Immature natural killer cell (primary cell): Measurements from ENCODE around the gene GPRC5B. TPM values are rescaled to one million over a fixed set of nuclear protein-coding genes. Genes with fewer than 3 reads are reported as not detected.

Experiments
- DNase-seq, 3 donors: peaks; one replicate each; pipeline ENCODE4 v3.0.0; 2022; ENCODE audit warnings: mixed read lengths in 1 of 3
- H3K27ac Mint-ChIP-seq, 6 donors: one replicate each; pipeline ENCODE4 v1.8.0; 2020; ENCODE audit warnings: mixed read lengths in 6 of 6, mild to moderate bottlenecking in 5 of 6, inconsistent platforms in 4 of 6, moderate library complexity in 3 of 6
- H3K27me3 Mint-ChIP-seq, 3 donors: one replicate each; pipeline ENCODE4 v1.8.0; 2020 to 2021; ENCODE audit warnings: low read depth in 3 of 3, mild to moderate bottlenecking in 3 of 3, mixed read lengths in 3 of 3, moderate library complexity in 3 of 3, inconsistent platforms in 1 of 3
- H3K36me3 Mint-ChIP-seq, 3 donors: one replicate each; pipeline ENCODE4 v1.8.0; 2020; ENCODE audit warnings: mixed read lengths in 3 of 3, inconsistent platforms in 2 of 3, mild to moderate bottlenecking in 2 of 3
- H3K4me1 Mint-ChIP-seq, 2 donors: one replicate each; pipeline ENCODE4 v1.8.0; 2020; ENCODE audit warnings: inconsistent platforms in 2 of 2, mild to moderate bottlenecking in 2 of 2, mixed read lengths in 2 of 2, moderate library complexity in 1 of 2
- H3K4me3 Mint-ChIP-seq, 5 donors: one replicate each; pipeline ENCODE4 v1.8.0; 2020; ENCODE audit warnings: mild to moderate bottlenecking in 5 of 5, mixed read lengths in 5 of 5, inconsistent platforms in 3 of 5, moderate library complexity in 3 of 5
- H3K9me3 Mint-ChIP-seq, 6 donors: one replicate each; pipeline ENCODE4 v1.8.0; 2020; ENCODE audit warnings: mild to moderate bottlenecking in 6 of 6, mixed read lengths in 6 of 6, inconsistent platforms in 4 of 6, moderate library complexity in 3 of 6
- polyA plus RNA-seq, 3 donors: library from polyadenylated mRNA; unstranded; fragments of 300-500 nt; fragmentation: Illumina TruSeq; gene quantifications; one replicate each; pipeline ENCODE4 v1.2.3, GENCODE V29; 2021

Gene GPRC5B
- polyA plus RNA-seq, 3 donors from 2014 or later: not detected

GRCh38 chr16:19886073-19886941, 1.7 kb upstream of the GPRC5B start:
- peaks cover 12 to 24% (median 14%) of the 10 kb centered on the region in 3 donors for H3K27me3 Mint-ChIP-seq
- H3K9me3 Mint-ChIP-seq: peaks cover 0 to 2% (median 0%) of the 10 kb centered on the region in 6 donors
- no peak overlapping the region for H3K27ac Mint-ChIP-seq
- H3K36me3 Mint-ChIP-seq: no peaks in the 10 kb centered on the region
- peak overlapping the region; percentile 41 to 78 (median 72) for H3K4me3 Mint-ChIP-seq
- peak; percentile 34 to 53 (median 46) for DNase-seq
- peaks cover 16% of the 10 kb centered on the region in 2 donors for H3K4me1 Mint-ChIP-seq

- H3K9me3 Mint-ChIP-seq: peaks cover 0 to 2% (median 0%) of the 10 kb centered on the region in 6 donors
- H3K27ac Mint-ChIP-seq: no peak overlapping the region
- no peaks in the 10 kb centered on the region for H3K36me3 Mint-ChIP-seq
- H3K27me3 Mint-ChIP-seq: peaks cover 12 to 24% (median 14%) of the 10 kb centered on the region in 3 donors
- H3K4me1 Mint-ChIP-seq: peaks cover 16% of the 10 kb centered on the region in 2 donors
- peak overlapping the region; percentile 69 to 76 (median 74) for H3K4me3 Mint-ChIP-seq
- DNase-seq: no peak
These were observed 914 bp upstream of the GPRC5B start for GRCh38 chr16:19885451-19886072.

GRCh38 chr16:19883966-19884485, 622 bp downstream of the GPRC5B start:
- H3K4me3 Mint-ChIP-seq: peak overlapping the region in 3 of 5 donors; percentile 26 to 64 (median 30)
- DNase-seq: no peak
- peaks cover 0 to 2% (median 0%) of the 10 kb centered on the region in 6 donors for H3K9me3 Mint-ChIP-seq
- no peak overlapping the region for H3K27ac Mint-ChIP-seq
- H3K4me1 Mint-ChIP-seq: peaks cover 16% of the 10 kb centered on the region in 2 donors
- no peaks in the 10 kb centered on the region for H3K36me3 Mint-ChIP-seq
- peaks cover 12 to 23% (median 12%) of the 10 kb centered on the region in 3 donors for H3K27me3 Mint-ChIP-seq

- H3K36me3 Mint-ChIP-seq: no peaks in the 10 kb centered on the region
- no peak overlapping the region for H3K27ac Mint-ChIP-seq
- H3K4me3 Mint-ChIP-seq: peak overlapping the region in 2 of 5 donors; percentile 1 to 8
- peaks cover 16% of the 10 kb centered on the region in 2 donors for H3K4me1 Mint-ChIP-seq
- H3K9me3 Mint-ChIP-seq: peaks cover 0 to 2% (median 0%) of the 10 kb centered on the region in 6 donors
- peaks cover 12 to 22% (median 12%) of the 10 kb centered on the region in 3 donors for H3K27me3 Mint-ChIP-seq
- no peak for DNase-seq
These were observed 1.2 kb downstream of the GPRC5B start for GRCh38 chr16:19883296-19883965.

- Mint-ChIP-seq H3K27ac (no peak overlapping the region), H3K9me3 (peaks cover 0 to 2% (median 0%) of the 10 kb centered on the region in 6 donors), H3K27me3 (peaks cover 12 to 22% (median 12%) of the 10 kb centered on the region in 3 donors), H3K4me3 (peak overlapping the region in 3 of 5 donors; percentile 7 to 39 (median 30)), H3K36me3 (no peaks in the 10 kb centered on the region), H3K4me1 (peaks cover 16% of the 10 kb centered on the region in 2 donors)
- DNase-seq: no peak
These were observed 2.0 kb downstream of the GPRC5B start for GRCh38 chr16:19882646-19883045.

GRCh38 chr16:19882186-19882585, 2.5 kb downstream of the GPRC5B start:
- peaks cover 12 to 22% (median 15%) of the 10 kb centered on the region in 3 donors for H3K27me3 Mint-ChIP-seq
- H3K36me3 Mint-ChIP-seq: no peaks in the 10 kb centered on the region
- no peak overlapping the region for H3K27ac Mint-ChIP-seq
- DNase-seq: no peak
- H3K4me1 Mint-ChIP-seq: peaks cover 16% of the 10 kb centered on the region in 2 donors
- H3K9me3 Mint-ChIP-seq: peaks cover 0 to 2% (median 0%) of the 10 kb centered on the region in 6 donors
- no peak overlapping the region for H3K4me3 Mint-ChIP-seq

GRCh38 chr16:19881783-19882182, 2.9 kb downstream of the GPRC5B start:
- H3K36me3 Mint-ChIP-seq: no peaks in the 10 kb centered on the region
- DNase-seq: no peak
- peaks cover 12 to 22% (median 15%) of the 10 kb centered on the region in 3 donors for H3K27me3 Mint-ChIP-seq
- peaks cover 0 to 2% (median 0%) of the 10 kb centered on the region in 6 donors for H3K9me3 Mint-ChIP-seq
- H3K27ac Mint-ChIP-seq: no peak overlapping the region
- H3K4me1 Mint-ChIP-seq: peaks cover 16% of the 10 kb centered on the region in 2 donors
- no peak overlapping the region for H3K4me3 Mint-ChIP-seq

GRCh38 chr16:19881028-19881427, 3.6 kb downstream of the GPRC5B start:
- Mint-ChIP-seq H3K9me3 (peaks cover 0 to 2% (median 0%) of the 10 kb centered on the region in 6 donors), H3K27me3 (peaks cover 12 to 19% (median 12%) of the 10 kb centered on the region in 3 donors)

GRCh38 chr16:19879241-19879792, 5.3 kb downstream of the GPRC5B start:
- no peaks in the 10 kb centered on the region for H3K9me3 Mint-ChIP-seq
- H3K36me3 Mint-ChIP-seq: no peaks in the 10 kb centered on the region
- no peaks in the 10 kb centered on the region for H3K4me1 Mint-ChIP-seq
- no peak overlapping the region for H3K27ac Mint-ChIP-seq
- no peak for DNase-seq
- H3K4me3 Mint-ChIP-seq: no peak overlapping the region
- H3K27me3 Mint-ChIP-seq: peaks cover 8 to 14% (median 11%) of the 10 kb centered on the region in 3 donors

More at GRCh38 chr16:19881028-19881427, 3.6 kb downstream of the GPRC5B start:
- Mint-ChIP-seq H3K4me1 (peaks cover 10 to 11% of the 10 kb centered on the region in 2 donors), H3K27ac (no peak overlapping the region), H3K36me3 (no peaks in the 10 kb centered on the region), H3K4me3 (no peak overlapping the region)
- no peak for DNase-seq

GRCh38 chr16:19878757-19879156, 5.9 kb downstream of the GPRC5B start:
- Mint-ChIP-seq H3K27ac (no peak overlapping the region), H3K36me3 (no peaks in the 10 kb centered on the region), H3K27me3 (peaks cover 8 to 14% (median 11%) of the 10 kb centered on the region in 3 donors), H3K4me3 (no peak overlapping the region), H3K9me3 (no peaks in the 10 kb centered on the region), H3K4me1 (no peaks in the 10 kb centered on the region)
- DNase-seq: no peak

- H3K4me3 Mint-ChIP-seq: no peak overlapping the region
- no peak overlapping the region for H3K27ac Mint-ChIP-seq
- H3K36me3 Mint-ChIP-seq: no peaks in the 10 kb centered on the region
- H3K27me3 Mint-ChIP-seq: peaks cover 0 to 7% (median 2%) of the 10 kb centered on the region in 3 donors
- H3K4me1 Mint-ChIP-seq: no peaks in the 10 kb centered on the region
- no peaks in the 10 kb centered on the region for H3K9me3 Mint-ChIP-seq
- no peak for DNase-seq
These were observed 8.1 kb downstream of the GPRC5B start for GRCh38 chr16:19876501-19877059.

GRCh38 chr16:19875900-19876299, 8.7 kb downstream of the GPRC5B start:
- Mint-ChIP-seq H3K9me3 (no peaks in the 10 kb centered on the region), H3K4me1 (no peaks in the 10 kb centered on the region), H3K27ac (no peak overlapping the region), H3K4me3 (no peak overlapping the region), H3K27me3 (peaks cover 0 to 5% (median 2%) of the 10 kb centered on the region in 3 donors), H3K36me3 (no peaks in the 10 kb centered on the region)
- DNase-seq: no peak
